HG03175 (cell line): Measurements from ENCODE around the gene TRAK1.

Experiments used
- ATAC-seq: cut with Tn5 transposase; IDR thresholded peaks from one replicate; pipeline ENCODE4 v1.9.1; 2021; ENCODE audit warnings: mild to moderate bottlenecking, moderate library complexity; ENCODE audit not compliant: unreplicated experiment

Gene TRAK1

DNA sequence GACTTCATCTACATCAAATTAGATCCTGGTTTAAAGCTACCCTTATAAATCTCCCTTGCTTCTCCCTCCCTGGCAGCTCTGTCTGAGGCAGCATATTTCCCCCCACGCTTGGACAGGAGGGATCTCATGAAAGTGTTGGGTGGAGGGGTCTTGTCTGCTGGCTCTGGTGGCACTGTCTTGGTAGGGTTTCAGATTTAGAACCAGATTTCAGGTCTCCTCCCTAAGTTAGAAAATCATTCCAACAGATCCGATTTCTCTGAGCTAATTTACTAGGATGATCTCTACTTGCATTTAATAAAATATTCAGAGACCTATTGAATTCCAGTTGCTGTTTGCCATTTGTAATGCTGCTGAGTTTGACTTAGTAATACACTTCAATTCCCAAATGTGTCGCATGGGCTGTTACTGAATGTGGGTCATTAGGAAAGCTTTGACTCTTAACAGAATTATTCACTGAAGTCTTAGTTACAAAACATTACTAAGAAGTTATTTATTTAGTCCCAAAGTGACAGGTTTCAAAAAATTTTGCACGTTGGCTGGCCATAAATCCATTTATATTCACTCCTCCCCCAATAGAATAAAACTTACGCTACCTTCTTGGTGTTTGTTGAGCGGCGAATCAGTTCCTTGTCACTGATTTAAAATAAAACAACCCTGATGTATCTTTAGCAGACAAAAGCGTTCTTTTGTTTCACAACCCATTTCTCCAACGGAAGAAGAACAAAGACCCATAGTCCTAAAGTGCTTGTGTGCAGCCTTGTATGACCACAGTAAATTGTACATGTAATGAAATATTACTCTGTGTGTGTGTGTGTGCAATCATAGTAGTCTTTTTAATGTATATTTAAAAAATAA is 84.5 kb downstream of the TRAK1 start:
- ATAC-seq = no peak

DNA sequence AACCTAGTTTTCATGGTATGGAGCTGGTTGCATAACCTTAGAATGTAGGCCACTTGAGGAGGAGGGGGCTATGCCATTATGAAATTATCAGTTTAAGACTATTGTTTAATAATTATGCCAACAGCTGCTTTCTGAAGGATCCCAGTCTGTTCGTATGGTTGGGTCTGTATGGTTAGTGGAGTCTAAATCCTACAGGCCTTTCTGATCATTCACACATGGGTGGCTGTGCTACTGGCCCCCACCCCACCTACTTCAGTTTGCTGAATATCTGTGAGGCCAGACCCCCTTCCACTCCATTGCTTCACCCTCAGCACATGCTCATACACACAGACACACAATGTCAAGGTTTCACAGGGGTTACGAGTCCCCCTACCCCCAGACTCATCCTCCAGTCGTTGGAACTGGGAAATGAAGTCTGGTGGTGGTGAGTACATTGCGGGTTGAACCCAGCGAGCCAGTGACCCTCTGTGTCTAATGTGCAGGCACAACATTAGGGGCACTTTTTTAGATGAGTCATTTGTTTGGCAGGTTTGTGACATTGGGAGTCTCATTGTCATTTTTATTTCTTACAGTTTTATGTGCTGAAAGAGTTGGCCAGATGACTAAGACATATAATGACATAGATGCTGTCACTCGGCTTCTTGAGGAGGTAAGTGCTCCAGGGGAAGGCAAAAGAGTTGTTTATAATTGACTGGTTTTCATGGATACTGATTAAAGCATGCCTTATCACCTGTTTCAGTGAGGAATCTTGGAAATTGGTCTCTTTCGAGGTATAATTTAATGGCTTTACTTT is 85.3 kb downstream of the TRAK1 start:
- no peak for ATAC-seq

DNA sequence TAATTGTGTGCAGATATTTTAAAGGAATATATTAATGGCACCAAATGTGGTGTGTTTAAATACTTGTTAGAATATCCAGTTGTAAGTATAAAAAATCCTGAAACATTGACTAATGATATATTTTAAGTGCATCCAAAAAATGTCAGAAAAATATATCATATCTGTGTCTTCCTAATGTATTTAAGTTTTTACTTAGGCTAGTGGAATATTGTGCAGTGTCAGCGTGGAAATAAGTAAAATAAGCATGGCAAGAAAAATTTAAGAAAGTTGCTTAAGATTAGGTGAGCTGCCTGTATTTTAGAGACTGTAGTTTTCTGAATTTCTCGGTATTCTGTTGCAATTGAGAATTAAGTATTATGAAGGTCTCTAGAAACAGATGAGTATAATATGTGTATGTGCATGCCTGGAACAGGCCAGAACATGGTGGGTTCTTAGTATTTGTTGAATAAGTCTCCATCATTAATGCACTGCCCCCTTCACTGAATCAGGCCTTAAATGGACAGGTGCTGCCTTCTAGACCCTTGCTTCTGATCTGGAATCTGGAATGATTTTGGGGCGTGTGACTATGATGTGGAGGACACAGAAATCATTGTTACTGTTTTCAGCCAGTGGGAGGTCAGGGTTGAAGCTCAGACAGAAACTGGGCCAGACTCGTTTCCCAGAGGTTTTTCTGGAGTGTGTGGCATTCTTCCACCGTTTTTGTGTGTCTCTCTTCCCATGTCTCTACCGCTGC is 86.1 kb downstream of the TRAK1 start:
- no peak for ATAC-seq

DNA sequence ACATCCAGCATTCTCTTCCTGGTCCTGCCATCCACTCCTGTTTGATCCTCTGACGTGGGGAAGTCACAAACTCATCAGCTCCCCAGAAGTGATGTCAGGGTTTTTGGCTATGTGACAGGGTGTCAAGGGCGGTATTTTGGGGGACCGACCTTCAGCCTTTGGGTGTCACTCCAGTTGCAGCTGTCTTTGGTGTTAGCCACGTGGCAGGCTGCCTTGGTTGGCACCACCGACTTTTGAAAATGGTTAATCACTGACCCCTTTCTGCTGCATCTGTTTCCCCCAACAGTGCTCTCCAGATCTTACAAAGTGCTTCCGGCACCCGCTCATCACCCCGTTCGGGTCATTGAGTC is 86.6 kb downstream of the TRAK1 start:
- ATAC-seq = no peak

DNA sequence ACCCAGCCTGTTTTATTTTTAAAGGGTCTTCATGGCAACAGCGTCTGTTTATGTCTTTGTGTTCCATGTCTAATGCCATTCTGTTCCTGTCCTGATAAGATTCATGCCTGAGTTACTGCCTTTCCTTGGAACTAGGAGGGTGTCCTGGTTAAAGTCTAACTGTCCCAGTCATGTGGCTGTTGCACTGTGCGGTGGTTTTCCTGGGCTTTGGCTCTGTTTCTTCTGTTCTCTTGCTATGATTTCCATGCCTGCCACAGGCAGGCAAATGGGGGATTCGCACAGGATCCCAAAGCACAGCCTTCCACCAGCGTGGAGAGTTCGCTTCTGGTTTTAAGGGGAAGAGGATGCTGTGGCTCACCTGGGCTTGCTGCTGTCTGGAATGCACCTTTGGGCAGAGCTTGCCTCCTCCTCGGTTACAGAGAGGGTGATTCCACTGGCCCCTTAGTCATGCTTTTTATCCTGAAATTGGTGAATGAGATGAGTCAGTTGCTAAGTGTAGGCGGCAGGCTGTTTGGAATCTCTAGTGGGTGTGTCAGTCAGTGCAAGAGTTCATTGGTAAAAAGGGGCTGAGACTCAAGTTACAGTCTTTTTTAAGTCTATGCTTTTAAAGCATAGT is 88.1 kb downstream of the TRAK1 start:
- ATAC-seq = no peak

DNA sequence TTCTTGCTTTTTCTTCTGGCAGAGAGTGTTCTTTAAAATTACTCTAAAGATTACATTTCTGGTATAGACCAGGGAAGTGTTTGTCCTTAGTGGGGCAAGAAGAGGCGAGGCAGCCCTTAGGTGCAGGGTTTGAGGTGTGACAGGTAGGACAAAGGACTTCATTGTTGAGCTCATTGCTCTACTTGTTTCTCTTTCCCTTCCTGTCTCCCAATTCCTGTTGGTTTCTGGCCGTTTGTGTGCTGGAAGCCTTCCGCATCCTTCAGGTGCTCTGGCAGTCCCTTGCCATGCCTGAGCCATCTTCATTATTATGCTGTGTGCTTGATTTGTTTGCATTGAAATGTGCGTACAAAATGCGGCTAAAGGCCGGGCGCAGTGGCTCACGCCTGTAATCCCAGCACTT is 89.7 kb downstream of the TRAK1 start:
- ATAC-seq = no peak

DNA sequence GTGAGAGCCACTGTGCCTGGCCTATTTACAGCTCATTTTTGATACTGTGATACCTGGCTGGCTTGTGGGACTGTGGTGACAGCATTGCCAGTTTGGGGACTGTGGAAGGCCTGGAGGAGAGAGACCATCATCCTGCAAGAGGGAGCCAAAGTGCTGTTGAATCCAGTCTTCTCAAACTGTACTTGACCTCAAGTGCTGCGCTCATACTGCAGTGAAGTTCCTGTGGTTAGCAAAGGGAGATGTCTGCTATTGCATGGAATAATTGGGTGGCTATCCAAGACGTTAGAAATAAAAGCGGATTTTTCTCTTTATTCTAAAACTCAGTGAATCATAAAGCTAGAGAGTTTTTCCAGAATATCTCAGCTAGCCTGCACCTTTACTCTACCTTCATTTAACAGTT is 91.4 kb downstream of the TRAK1 start:
- ATAC-seq = no peak

DNA sequence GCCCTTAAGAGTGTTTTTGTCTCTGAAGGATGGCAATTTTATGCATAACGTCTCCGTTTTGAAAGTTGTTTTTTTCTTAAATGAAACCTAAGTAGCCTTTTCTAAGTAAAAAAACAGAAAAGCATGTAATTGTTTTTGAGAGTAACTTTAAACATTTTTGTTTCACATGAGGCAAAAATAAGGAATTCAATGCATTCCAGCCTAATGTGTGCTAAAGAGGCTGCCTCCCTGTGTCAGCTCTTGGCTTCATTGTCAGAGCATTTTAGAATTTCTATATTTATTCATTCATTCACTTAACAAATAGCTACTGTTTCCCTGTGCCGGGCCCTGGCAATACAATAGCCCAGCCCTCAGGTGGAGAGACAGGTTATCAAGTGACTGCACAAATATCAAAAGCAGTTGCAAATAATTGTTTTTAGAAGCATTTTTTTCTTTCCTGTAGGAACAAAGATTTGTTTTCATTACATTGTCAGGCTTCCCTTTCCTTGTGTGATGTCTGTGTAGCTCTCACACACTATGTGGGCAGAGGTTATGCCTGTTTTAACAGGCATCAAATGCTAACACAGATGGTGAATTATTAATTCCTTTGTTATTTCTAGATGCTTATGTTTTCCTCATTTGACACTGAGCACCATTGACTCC is 93.0 kb downstream of the TRAK1 start:
- no peak for ATAC-seq

DNA sequence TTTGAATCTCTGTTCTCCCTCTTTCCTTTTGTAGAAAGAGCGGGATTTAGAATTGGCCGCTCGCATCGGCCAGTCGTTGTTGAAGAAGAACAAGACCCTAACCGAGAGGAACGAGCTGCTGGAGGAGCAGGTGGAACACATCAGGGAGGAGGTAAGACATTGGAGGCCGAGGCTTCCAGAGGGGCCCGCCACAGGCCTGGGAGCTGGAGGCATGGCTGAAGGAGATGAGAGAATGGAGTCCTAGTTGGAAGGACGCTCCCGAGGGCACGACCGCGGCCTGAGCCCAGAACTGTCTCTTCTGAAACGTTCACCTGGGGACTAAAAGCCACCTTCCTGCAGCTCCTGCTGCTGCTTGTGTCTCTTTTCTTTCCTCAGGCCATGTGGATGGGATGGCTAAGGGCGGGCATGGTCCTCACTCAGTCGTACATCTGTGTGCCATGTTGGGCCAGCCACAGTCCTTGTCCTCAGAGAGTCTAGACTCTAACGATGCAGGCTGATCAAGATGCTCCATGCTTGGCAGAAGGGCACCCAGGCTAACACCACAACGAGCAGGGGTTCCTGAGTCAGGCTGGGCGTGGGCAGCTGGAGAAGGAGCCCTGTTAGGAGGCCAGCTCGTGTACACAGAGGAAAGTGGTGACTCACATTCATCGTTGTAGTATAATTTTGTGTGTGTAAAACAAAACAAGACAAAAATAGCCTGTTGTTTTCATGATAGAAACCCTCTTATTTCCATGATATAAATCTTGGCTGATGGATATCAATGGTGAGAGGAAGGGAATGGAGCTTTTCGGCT is 93.7 kb downstream of the TRAK1 start:
- ATAC-seq = no peak

DNA sequence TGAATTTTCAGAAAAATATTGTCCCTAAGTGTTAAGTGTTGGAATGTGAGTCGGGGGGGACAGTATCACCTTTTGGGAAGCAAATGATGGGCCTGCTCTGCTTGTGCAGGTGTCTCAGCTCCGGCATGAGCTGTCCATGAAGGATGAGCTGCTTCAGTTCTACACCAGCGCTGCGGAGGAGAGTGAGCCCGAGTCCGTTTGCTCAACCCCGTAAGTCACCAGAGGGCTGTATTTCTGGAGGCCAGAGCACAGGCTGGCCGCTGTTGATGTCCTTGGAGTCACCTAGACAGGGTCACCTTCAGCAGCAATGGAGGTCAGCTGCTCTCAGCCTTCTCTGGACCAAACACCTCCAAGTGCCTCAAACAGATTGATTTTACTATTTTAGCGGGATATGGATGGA is 96.8 kb downstream of the TRAK1 start:
- ATAC-seq = no peak

DNA sequence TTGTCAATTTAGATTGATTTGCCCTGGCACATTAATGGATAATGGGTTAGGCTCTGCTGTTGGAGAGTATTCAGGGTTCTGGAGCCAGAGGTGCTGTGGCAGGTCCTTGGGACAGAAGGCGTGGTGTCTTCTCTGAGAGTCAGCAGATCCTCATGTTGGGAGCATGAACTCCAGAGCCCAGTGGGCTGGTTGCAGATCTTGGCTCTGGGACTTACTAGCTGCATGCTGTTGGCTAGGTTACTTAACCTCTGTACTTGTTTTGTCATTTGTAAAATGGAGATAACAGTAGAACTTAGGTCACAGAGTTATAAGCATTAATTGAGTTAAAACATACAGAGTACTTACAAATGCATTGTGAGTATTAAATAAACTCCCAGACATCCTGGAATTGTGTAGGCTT is 97.2 kb downstream of the TRAK1 start:
- ATAC-seq = no peak

DNA sequence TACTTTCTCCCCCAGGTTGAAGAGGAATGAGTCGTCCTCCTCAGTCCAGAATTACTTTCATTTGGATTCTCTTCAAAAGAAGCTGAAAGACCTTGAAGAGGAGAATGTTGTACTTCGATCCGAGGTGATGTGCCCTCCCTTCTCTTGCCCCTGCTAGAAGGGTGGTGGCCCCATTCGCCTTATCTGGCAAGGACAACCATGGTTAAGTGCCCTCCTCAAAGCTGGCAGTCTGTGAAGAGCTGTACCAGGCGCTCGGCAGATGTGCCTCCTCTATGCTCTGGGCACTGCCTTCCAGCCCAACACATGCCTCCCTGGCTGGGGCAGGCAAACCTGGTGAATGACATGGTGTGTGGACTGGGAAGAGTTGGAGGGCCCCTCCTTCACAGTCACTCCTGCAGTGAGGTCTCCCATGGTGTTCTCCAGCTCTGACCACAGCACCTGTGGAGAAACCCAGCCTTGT is 97.9 kb downstream of the TRAK1 start:
- ATAC-seq = no peak

DNA sequence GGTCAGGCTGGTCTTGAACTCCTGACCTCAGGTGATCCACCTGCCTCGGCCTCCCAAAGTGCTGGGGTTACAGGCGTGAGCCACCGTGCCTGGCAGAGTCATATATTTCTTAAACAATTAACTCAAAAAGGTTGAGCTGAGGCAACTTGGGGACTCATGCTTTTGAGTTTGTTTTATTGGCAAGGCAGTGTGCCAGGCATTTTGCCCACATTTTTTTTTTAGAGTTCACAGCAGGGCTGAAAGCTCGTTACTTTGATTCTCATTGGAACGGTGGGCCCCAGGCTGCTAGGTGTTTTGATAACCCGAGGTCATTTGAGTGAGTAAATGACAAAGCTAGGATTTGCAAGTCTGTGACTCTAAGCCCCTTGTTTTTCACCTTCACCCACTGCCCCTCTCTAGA is 98.6 kb downstream of the TRAK1 start:
- no peak for ATAC-seq

DNA sequence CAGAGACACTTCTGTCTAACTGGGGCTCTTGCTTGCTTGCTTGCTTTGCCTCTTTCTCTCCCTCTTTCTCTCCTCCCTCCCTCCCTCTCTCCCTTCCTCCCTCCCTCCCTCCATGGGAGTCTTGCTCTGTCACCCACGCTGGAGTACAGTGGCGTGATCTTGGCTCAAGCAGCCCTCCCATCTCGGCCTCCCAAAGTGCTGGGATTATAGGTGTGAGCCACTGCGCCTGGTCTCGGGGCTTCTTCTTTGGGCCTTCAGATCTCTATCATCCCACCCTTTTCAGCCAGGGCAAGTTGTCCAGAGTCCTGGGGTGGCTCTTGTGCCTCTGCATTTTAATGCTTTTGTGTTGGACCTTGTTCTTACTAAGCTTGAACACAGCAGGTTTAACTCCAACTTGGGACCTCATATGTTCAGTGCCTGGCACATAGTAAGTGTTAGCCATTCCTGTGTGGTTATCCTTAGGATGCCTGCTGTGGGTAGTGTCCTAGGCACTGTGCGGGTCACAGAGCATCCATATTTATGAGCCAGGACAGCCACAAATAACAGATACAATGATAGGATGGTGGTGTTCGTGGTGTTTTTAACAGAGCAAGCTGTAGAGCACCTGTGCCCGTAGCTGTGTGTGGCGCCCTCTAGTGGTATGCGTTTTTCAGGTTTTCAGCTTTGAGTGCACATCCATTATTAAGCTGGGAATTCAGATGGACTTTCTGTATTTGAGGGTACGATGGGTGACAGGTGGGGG is 99.7 kb downstream of the TRAK1 start:
- no peak for ATAC-seq

DNA sequence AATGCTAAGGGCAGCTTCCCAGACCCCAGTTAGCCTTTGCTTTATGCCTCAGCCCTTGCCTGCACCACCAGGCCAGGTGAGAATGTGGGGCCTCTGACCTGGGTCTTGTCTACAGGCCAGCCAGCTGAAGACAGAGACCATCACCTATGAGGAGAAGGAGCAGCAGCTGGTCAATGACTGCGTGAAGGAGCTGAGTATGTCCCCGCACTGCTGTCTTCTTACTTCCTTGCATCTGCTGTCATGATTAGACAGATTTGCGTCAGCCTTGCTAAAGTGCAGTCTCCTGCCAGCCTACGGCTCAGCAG is 100.2 kb downstream of the TRAK1 start:
- ATAC-seq = no peak

DNA sequence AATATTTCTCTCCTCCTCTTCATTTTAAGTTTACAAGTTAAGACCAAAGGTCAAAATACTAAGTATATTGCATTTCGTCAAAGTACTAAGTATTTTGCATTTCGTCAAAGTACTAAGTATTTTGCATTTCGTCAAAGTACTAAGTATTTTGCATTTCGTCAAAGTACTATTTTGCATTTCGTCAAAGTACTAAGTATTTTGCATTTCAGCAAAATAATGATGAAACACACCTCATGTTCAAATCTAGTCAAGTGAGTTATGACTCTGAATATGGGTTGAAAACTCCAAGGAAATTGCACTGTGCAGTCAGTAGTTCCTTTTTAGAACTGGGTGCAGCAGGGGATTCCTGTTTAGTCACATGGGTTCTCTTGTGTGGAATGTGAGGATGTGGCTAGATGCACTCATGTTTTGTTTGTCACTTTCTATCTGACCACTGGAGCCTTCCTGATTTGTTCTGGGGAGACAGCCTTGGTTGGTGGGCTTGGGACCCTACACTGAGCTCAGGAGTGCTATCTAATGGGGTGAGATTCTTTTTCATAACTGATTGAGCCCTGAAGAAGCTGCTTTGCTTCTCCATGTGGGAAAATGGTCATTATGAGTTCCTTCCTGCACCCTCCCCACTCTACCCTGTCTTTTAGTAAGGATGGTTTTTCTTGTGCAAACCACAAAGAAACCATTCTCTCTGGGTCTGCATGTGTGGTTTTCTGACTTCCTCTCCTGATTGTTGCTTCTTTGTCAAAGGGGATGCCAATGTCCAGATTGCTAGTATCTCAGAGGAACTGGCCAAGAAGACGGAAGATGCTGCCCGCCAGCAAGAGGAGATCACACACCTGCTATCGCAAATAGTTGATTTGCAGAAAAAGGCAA is 101.4 kb downstream of the TRAK1 start:
- ATAC-seq = peak; percentile 33

DNA sequence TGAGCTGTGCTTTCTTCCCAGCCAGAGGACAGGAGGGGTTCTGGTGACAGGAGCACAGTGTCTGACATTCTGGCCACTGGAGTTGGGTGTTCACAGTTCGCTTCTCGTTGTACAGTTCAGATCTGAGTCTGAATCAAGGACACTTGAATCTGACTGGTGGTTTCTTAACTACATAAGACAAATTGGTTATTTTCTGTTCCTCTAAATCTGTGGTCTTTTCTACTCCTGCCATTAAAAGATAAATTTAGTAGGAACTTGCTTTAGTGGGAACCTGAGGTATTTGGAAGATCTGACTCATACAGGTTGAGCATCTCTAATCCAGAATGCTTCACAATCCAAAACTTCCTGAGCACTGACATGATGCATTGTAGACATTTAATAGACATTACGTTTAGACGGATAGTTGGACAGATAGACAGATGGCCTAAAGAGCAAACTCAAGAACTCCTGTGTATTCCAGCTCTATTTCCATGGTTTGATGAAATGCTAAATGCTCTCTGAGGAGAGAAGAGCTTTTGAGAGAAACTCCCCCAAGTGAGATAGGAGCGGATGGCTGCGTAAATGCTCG is 103.9 kb downstream of the TRAK1 start:
- no peak for ATAC-seq

DNA sequence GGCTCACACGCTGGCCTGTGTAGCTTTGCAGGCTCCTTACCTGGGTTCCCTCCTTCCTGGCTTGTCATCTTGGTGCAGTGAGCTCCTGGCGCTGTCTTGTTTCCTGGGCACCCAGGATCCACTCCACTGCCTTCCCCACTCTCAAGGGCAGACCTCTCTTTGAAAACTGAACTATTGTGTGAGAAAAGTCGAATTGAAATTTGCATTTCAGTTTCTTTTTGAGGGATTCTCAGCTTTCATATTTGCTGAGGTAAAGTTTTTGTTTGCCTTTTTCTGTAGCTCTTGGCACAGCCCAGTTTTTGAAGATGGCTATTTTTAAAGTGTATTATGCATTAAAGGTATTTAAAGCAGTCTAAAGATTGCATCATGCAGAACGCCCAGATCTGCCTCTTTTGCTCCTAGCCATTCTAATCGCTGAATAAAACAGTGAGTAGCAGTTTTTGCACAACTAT is 104.7 kb downstream of the TRAK1 start:
- ATAC-seq = peak; percentile 76
